CMK (cell line): ENCODE data around the gene AGAP1.
"Not testable (repeated sequence)": the region's sequence is repeated elsewhere in the genome, so short reads cannot be mapped to it uniquely, and the experiment has no call there.

Experiments
- DNase-seq: peaks from one replicate; pipeline ENCODE4 v3.0.0-alpha.2; 2010; ENCODE audit warnings: low read depth

AGAP1 gene

GRCh38 chr2:236129935-236130334 is 636.1 kb downstream of the AGAP1 start:
- no peak for DNase-seq

- DNase-seq = no peak
Measured at GRCh38 chr2:236130349-236130998, 636.6 kb downstream of the AGAP1 start.

DNA sequence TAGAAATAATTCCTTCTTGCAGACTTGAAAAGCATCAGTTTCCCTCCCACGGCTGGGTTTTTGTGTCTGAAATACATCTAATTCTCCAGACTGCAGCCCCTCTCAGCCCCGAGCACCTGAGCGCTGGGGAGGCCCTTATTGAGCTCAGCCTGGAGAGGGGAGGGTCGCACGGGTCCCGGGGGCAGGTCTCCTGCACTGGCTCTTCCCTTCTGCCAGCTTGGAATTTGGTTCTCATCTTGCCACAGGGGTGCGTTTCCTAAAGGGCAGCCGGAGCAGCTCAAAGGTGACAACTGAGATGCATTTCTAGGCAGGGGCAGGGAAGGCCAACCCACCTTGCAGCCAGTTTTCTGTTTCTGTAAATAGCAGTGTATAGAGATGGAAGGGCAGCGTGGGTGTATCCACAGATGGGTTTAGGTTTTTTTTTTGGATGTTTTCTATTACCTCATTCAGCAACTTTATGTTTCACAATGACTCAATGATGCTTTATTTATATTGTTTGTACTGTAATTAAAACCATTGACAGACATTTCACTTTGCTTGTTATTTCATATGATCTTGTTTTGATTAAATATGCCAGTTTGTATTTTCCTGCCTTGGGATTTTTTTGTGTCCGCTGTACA is 637.3 kb downstream of the AGAP1 start:
- no peak for DNase-seq

DNA sequence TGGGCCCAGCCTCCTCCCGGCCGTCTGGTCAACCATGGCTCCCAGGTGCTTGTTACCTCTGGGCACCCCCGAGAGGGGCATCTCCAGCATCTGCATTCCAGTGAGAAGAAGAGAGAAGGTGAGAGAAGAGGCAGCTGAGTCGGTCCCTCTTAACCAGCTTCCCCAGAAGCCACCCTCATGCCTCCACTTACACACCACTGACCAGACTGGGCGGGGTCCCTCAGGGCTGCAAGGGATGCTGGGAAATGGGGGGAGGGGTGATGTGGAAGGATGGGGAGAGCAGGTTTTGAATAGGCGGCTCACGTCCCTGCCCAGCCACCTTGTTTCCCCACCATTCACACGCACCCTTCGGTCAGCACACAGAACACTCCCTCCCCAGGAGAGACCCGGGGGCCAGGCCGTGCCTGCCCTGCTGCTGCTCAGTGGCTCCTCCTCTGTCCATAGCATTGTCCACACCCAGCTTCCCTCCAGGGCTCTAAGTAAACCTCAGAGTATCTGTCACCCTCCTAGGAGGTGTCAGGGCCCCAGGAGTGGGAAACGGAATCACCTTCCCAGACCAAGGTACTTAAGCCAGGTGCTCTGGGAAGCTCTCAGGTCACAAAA is 639.7 kb downstream of the AGAP1 start:
- no peak for DNase-seq

GRCh38 chr2:236136538-236136937 is 642.7 kb downstream of the AGAP1 start:
- no peak for DNase-seq

GRCh38 chr2:236137066-236137465 is 643.2 kb downstream of the AGAP1 start:
- DNase-seq = no peak

DNA sequence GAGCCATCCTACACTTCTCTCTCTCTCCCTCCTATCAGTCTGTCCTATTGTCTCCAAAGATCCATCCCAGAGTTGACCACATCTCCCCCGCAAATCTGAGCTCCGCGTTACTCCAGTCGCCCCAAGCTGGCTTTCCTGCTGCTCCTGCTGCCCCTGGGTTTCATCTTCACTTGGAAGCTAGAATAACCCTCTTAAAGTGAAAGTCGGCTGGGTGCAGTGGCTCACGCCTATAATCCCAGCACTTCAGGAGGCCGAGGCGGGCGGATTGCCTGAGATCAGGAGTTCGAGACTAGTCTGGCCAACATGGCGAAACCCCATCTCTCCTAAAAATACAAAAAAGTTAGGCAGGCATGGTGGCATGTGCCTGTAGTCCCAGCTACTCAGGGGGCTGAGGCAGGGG is 647.8 kb downstream of the AGAP1 start:
- not testable (repeated sequence) for DNase-seq

DNA sequence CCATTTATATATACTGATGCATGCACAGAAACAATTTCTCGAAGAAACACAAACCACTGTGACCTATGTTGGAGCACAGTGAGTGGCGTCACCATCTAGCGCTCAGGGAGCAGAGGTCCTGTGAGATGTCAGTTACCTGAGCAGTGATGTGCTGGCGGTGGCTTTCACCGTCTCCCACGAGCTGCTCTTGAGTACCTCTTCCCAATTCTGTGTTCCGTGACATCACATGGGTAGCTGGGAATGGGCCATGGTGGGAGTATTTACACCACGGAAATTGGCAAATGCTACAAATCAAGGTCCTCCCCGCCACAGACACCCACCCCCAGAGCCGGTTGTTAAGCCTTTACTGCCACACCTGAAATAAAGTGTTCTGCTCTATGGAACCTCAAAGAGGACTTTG is 650.0 kb downstream of the AGAP1 start:
- no peak for DNase-seq

GRCh38 chr2:236146436-236146835 is 652.6 kb downstream of the AGAP1 start:
- DNase-seq = no peak

DNA sequence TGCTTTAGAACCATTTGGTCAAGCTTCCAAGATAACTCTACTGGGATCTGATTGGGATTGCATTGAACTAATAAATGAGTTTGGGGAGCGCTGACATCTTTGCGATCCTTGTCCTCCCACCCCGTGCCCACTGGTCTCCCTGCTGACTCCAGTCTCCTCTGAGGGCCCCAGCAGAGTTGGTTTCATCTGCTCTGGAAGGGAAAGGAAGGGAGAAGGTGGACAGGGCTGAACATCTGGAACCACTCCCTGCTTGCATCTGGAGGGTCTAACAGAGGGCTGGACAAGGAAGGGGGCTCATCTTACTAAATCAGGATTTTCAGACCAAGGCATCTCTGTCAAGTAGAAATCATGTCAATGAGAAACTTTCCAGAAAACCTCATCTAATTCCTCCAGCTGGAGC is 661.6 kb downstream of the AGAP1 start:
- DNase-seq = no peak

DNA sequence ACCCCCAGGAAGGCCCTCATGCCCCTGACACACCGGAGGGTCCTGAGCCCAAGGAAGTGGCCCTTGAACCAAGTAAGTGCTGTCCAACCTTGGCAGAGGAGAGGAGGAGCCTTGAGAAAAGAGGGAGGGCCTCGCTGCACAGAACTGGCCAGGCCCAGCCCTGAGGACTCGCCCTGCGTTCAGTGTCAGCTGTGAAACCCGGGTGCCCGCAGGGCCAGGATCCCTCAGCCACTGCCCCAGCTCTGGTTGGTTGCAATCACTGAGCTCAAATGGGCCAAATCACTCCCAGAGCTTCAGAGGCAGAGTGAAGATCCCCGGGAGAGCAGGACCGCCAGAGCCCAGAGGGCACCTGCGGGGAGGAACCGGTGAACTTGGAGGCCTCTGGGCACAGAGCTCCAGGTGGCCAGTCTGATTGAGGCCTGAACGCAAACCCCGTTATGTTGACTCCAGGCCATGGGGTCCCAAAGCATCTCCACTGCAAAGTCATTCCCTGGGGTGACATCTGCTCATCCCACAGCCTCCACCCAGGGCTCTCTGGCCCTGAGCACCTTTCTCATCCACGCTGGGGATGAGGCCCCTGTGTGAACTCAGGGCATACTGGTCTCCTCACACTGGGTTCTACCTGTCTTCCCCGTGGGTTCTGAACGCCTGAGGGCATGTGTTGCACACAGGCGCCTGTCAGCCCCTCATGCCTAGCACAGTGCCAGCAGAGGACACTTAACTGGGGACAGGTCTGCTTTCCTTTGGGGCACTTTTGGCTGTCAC is 662.4 kb downstream of the AGAP1 start:
- DNase-seq = no peak

- DNase-seq = no peak
Measured at GRCh38 chr2:236156860-236157194, 663.0 kb downstream of the AGAP1 start.

GRCh38 chr2:236157366-236157765 is 663.5 kb downstream of the AGAP1 start:
- no peak for DNase-seq

- DNase-seq = no peak
Measured at GRCh38 chr2:236157815-236158498, 664.1 kb downstream of the AGAP1 start.

- no peak for DNase-seq
Measured at GRCh38 chr2:236158969-236159777, 665.3 kb downstream of the AGAP1 start.

- DNase-seq = no peak
Measured at GRCh38 chr2:236159778-236160170, 665.9 kb downstream of the AGAP1 start.

GRCh38 chr2:236160366-236161081 is 666.7 kb downstream of the AGAP1 start:
- no peak for DNase-seq

GRCh38 chr2:236161082-236161462 is 667.2 kb downstream of the AGAP1 start:
- DNase-seq = no peak

- DNase-seq = no peak
Measured at GRCh38 chr2:236161531-236161930, 667.7 kb downstream of the AGAP1 start.

DNA sequence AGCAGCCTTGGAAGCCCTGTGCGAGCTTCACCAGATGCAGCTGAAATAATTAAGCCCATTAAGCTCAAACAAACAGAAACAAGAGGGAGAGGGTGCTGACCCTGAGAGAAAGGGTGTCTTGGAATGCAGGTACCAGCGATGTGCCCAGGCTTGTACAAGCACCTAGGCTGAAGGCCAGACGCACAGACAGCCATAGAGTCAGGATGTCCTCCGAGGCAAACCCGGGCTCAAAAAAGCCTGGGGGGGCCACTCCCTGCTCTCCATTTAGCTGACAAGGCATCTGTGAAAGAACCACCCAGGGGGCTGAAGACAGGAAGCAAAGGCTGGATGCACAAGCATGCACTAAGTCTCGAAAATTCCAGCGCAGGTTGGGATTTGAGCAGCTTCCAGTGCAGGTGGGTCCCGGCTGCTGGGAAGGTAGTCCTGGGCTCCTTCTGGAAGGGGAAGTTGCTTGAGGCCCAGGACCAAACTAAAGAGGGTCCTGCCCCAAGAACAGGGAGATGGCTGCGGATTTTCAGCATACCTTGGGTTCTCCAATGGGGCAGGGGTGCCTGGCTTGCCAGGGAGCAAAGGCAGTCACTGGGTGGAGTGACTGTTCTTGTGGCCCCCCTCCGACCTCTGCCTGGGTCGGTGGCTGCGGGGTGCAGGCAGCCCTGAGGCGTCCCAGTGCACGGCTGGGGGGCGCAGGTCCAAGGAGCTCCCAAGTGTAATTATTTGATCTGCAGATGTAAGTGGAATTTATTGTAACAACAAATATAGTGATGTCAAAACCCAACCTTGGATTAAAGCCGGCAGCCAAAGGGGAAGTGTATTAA is 668.4 kb downstream of the AGAP1 start:
- DNase-seq = no peak
